ENCODE measurements around the gene UMAD1. TPM values are rescaled to one million over a fixed set of nuclear protein-coding genes. Genes with fewer than 3 reads are reported as not detected.

Gene UMAD1
- total RNA-seq, 4 donors from 2014 or later = 15.2 to 28.2 (median 18.7) TPM

- Histone ChIP-seq H3K36me3 (no peaks in the 10 kb centered on the region), H3K27ac (no peak overlapping the region), H3K9me3 (no peaks in the 10 kb centered on the region), H3K4me1 (no peaks in the 10 kb centered on the region), H3K4me3 (no peak overlapping the region), H3K27me3 (no peaks in the 10 kb centered on the region)
- TF ChIP-seq POLR2A (IDR thresholded peaks at IDR 0.05) = no peak
- TF ChIP-seq, protein P1, sequence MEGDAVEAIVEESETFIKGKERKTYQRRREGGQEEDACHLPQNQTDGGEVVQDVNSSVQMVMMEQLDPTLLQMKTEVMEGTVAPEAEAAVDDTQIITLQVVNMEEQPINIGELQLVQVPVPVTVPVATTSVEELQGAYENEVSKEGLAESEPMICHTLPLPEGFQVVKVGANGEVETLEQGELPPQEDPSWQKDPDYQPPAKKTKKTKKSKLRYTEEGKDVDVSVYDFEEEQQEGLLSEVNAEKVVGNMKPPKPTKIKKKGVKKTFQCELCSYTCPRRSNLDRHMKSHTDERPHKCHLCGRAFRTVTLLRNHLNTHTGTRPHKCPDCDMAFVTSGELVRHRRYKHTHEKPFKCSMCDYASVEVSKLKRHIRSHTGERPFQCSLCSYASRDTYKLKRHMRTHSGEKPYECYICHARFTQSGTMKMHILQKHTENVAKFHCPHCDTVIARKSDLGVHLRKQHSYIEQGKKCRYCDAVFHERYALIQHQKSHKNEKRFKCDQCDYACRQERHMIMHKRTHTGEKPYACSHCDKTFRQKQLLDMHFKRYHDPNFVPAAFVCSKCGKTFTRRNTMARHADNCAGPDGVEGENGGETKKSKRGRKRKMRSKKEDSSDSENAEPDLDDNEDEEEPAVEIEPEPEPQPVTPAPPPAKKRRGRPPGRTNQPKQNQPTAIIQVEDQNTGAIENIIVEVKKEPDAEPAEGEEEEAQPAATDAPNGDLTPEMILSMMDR (IDR thresholded peaks at IDR 0.05) = no peak
- DNase-seq = no peak
Measured at GRCh38 chr7:7789551-7789988, 149.0 kb downstream of the UMAD1 start.

GRCh38 chr7:7790041-7790741 lies 149.6 kb downstream of the UMAD1 start:
- no peak for TF ChIP-seq POLR2A (IDR thresholded peaks at IDR 0.05)
- TF ChIP-seq, protein P1 (IDR thresholded peaks at IDR 0.05) = no peak

GRCh38 chr7:7791523-7791922 lies 151.0 kb downstream of the UMAD1 start:
- no peak overlapping the region for H3K4me3 ChIP-seq
- no peaks in the 10 kb centered on the region for H3K9me3 ChIP-seq
- no peak for TF ChIP-seq POLR2A (IDR thresholded peaks at IDR 0.05)
- TF ChIP-seq, protein P1 (IDR thresholded peaks at IDR 0.05) = no peak
- DNase-seq = no peak
- no peak overlapping the region for H3K27ac ChIP-seq
- H3K4me1 ChIP-seq = no peaks in the 10 kb centered on the region
- H3K27me3 ChIP-seq = no peaks in the 10 kb centered on the region
- H3K36me3 ChIP-seq = no peaks in the 10 kb centered on the region

More at GRCh38 chr7:7790041-7790741, 149.6 kb downstream of the UMAD1 start:
- Histone ChIP-seq H3K4me1 (no peaks in the 10 kb centered on the region), H3K4me3 (no peak overlapping the region), H3K36me3 (no peaks in the 10 kb centered on the region), H3K9me3 (no peaks in the 10 kb centered on the region), H3K27me3 (no peaks in the 10 kb centered on the region), H3K27ac (no peak overlapping the region)
- DNase-seq = no peak

DNA sequence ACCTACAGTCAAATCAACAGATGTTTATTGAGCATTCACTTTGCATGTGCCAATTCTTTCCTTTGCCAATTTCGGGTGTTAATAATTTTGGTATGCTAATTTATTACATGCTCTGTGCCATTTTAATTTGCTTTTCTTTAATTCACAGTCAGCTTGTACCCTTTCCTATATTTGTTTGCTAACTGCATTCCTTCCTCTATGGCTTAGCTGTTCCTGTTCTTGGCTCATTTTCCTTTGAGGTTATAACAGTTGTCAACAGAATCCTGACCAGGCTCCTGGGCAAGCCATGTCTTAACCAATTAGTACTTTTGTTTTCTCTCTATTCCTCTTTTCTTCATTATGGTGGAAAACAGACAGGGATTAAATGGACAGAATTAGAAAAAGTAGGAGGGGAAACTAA lies 151.5 kb downstream of the UMAD1 start:
- TF ChIP-seq, protein P1 (IDR thresholded peaks at IDR 0.05) = no peak
- no peak for TF ChIP-seq POLR2A (IDR thresholded peaks at IDR 0.05)
- Histone ChIP-seq H3K4me3 (no peak overlapping the region), H3K27ac (no peak overlapping the region), H3K27me3 (no peaks in the 10 kb centered on the region), H3K4me1 (no peaks in the 10 kb centered on the region), H3K9me3 (no peaks in the 10 kb centered on the region), H3K36me3 (no peaks in the 10 kb centered on the region)
- DNase-seq = no peak

- Histone ChIP-seq H3K4me3 (no peak overlapping the region), H3K36me3 (no peaks in the 10 kb centered on the region), H3K4me1 (no peaks in the 10 kb centered on the region), H3K27ac (no peak overlapping the region), H3K27me3 (no peaks in the 10 kb centered on the region), H3K9me3 (no peaks in the 10 kb centered on the region)
- TF ChIP-seq, protein P1 (IDR thresholded peaks at IDR 0.05) = no peak
- TF ChIP-seq POLR2A (IDR thresholded peaks at IDR 0.05) = no peak
- no peak for DNase-seq
Measured at GRCh38 chr7:7793249-7793648, 152.7 kb downstream of the UMAD1 start.

Measured in Peyer's patch (tissue), 4 donors.